ENCODE results near the gene CELF4.

Gene CELF4

GRCh38 chr18:37571266-37571665 lies 5.7 kb upstream of the CELF4 start:
- DNase-seq, result no peak

DNA sequence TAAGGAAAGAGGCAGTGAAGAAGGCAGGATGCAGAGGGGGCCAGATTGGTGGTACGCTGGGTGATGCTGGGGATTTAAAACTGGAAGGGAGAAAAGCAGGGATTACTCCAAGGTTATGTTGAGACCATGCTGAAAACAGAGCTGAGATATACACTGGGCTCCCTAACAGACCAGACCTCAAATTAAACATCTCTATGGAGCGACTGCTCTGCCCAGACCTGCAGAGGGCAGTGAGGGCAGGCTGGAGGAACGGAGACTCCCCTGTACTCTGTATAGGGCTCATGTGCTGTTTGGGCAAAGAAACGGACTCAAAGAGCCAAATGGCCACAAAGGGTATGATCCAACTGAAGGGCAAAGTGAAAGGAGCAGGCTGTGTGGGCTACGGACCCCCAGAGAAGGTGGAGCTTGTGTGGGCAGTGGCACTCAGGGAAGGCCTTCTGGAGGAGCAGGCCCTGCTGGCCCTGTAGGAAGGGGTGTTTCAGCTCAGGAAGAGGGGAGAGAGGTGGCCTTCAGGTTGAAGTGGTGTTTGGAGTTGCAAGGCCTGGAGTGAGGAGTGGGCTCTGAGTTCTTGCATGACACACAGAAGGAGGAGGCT lies 4.8 kb upstream of the CELF4 start:
- DNase-seq, result peak; percentile 22

DNA sequence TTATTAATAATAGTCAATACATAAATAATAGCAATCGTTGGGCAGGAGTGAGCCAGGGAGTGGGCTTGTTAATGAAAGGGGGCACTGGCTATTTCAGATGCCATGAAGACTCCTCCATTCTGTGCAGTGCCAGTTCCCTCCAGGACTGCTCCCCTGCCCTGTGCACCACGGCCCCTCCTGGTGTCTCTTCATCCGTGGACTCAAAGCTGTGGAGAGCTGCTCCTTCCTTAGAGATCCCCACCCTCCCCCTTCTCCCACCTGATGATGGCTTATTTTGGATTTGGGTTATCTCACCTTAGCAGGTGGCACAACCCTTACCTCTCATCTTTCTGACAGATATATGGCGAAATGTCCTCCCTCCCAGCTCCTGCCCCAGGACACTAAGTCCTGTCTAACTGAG lies 3.1 kb upstream of the CELF4 start:
- DNase-seq, result no peak

DNA sequence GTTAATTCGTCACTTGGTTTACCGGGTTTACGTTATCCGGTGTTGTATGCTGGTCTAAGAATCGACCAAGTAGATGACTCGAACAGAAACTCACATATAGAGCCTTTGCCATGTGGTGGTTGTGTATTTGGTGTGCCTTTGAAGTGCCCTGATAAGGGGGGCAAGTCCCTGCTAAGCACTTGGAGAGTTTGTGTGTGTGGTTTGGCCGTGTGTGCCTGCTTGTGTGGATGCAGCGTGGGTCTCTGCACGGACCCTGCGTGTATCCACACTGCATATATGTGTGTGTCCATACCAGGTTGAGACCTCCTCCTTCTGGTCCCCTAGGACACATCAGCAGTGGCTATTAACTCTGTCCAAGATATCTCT lies 2.4 kb upstream of the CELF4 start:
- no peak for DNase-seq

GRCh38 chr18:37567061-37567993 lies 1.7 kb upstream of the CELF4 start:
- peak; percentile 17 for DNase-seq

DNA sequence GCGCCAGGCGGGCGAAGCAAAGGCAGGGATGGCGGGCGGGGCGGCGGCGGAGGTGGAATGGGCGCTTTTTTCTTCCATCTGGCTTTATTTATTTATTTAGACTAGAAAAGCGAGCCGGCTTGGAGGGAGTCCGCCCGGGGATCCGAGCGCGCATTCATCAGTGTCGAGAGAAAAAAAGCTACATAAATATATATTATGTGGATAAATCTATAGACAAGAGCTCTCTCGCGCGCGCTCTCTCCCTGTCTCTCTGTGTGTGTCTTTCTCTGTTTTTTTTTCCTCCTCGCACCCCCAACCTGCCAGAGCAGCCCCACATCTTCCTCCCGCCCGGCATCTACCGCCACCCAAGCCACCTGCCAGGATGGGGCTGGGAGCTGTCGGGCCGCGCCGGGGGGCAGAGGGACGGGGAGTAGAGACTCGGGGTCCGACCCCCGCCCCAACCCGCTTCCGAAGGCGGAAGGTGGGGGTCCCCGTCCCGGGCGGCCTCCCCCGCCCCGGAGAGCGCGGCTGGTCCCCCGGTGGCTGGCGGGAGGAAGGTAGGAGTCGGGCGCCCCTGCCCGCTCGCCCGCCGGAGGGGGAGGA lies 972 bp upstream of the CELF4 start:
- peak; percentile 58 for DNase-seq

GRCh38 chr18:37565977-37566478 lies 430 bp upstream of the CELF4 start:
- DNase-seq, result peak; percentile 77

GRCh38 chr18:37564711-37565100 lies 892 bp downstream of the CELF4 start:
- DNase-seq, result peak; percentile 56

- peak; percentile 53 for DNase-seq
Observed at GRCh38 chr18:37563931-37564392, 1.6 kb downstream of the CELF4 start.

- DNase-seq, result no peak
Observed at GRCh38 chr18:37561986-37562385, 3.6 kb downstream of the CELF4 start.

DNA sequence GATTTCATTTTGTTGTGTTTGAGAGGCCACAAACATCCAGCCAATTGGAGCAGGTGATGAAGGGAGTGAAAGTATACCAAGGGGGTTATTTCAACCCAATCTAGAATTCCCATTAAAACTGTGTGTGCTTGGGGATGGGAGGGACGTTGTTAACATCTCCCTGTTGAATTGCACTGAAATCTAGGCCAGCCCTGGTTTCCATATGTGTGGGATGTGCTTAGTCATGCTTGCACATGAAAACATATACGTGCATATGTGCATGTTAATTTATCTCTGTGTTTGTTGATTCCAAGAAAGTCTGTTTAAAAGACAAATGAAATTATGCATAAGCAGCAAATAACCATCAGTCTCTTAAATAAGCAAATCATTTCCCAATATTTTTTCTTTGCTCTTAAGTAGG lies 5.6 kb downstream of the CELF4 start:
- no peak for DNase-seq

GRCh38 chr18:37559194-37559593 lies 6.4 kb downstream of the CELF4 start:
- no peak for DNase-seq

GRCh38 chr18:37554399-37554787 lies 11.2 kb downstream of the CELF4 start:
- no peak for DNase-seq

- peak; percentile 6 for DNase-seq
Observed at GRCh38 chr18:37553633-37554398, 11.8 kb downstream of the CELF4 start.

- no peak for DNase-seq
Observed at GRCh38 chr18:37552286-37552685, 13.3 kb downstream of the CELF4 start.

DNA sequence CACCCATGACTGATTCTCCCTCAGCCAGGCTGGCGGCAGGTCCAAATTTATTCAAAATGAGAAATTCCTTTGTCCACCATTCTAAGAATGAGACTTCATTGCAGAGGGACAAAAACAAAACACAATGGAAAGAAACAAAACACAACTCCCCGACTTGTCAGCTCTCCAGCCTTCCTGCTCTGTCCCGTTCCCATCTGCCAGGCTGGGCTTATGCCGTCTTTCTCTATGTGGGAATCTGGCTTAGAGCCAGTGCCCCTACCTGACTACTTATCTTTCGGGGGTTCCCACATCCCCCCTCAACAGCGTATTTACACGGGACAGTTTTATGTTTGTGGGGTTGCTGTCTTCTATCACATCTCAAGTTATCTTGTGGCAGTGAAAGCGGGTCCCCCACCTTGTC lies 13.8 kb downstream of the CELF4 start:
- no peak for DNase-seq

DNA sequence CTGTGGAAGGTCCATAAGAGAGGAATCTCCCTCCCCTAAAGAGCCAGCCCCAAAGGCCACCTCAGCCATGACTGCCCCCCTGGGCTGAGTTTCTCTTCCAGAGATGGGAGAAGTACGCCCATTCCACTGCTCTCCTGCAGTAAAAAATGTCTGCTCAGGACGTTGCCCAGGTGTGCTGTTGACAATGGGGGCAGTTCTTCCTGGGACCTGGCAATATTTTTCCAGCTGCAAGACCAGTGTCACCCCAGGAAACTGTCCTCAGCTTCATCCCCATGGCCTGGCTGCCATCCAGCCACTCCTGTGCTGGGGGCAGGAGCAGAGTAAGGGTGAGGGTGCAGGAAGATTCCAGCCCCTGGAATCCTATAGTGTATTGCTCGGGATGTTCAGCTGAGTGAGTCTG lies 14.3 kb downstream of the CELF4 start:
- no peak for DNase-seq

- DNase-seq, result no peak
Observed at GRCh38 chr18:37550118-37550875, 15.3 kb downstream of the CELF4 start.

- DNase-seq, result no peak
Observed at GRCh38 chr18:37548679-37549289, 16.8 kb downstream of the CELF4 start.

- no peak for DNase-seq
Observed at GRCh38 chr18:37547196-37547827, 18.3 kb downstream of the CELF4 start.

GRCh38 chr18:37546651-37547050 lies 18.9 kb downstream of the CELF4 start:
- DNase-seq, result no peak

DNA sequence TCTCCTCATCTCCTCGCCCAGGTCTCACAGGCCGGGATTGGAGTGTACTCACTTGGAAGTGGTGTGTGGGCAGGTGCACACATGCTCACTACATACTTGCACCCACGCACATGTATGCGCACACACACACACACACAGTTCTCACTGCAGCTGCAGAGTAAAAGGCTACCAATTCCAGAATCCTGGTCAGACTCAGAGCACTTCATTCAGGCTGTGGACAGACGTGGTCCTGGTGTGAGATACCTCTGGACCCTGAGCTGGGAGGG lies 19.4 kb downstream of the CELF4 start:
- DNase-seq, result no peak
